NCI-H460 (cell line): Measurements from ENCODE around the gene RAET1G. TPM values are rescaled to one million over a fixed set of nuclear protein-coding genes. Genes with fewer than 3 reads are reported as not detected.
"Not testable (repeated sequence)": the region's sequence is repeated elsewhere in the genome, so short reads cannot be mapped to it uniquely, and the experiment has no call there.

Experiments
- DNase-seq: peaks from one replicate; pipeline ENCODE4 v3.0.0-alpha.2; 2016; ENCODE audit warnings: low read depth; ENCODE audit errors: extremely low read depth
- total RNA-seq: library from RNA; depleted of rRNA; stranded (reverse); fragments of >200 nt; shearing (Covaris generic); gene quantifications from 2 replicates; pipeline ENCODE4 v1.2.3, GENCODE V29; 2014

RAET1G gene
- total RNA-seq, 1 experiment from 2014 or later = 1.1 TPM

DNA sequence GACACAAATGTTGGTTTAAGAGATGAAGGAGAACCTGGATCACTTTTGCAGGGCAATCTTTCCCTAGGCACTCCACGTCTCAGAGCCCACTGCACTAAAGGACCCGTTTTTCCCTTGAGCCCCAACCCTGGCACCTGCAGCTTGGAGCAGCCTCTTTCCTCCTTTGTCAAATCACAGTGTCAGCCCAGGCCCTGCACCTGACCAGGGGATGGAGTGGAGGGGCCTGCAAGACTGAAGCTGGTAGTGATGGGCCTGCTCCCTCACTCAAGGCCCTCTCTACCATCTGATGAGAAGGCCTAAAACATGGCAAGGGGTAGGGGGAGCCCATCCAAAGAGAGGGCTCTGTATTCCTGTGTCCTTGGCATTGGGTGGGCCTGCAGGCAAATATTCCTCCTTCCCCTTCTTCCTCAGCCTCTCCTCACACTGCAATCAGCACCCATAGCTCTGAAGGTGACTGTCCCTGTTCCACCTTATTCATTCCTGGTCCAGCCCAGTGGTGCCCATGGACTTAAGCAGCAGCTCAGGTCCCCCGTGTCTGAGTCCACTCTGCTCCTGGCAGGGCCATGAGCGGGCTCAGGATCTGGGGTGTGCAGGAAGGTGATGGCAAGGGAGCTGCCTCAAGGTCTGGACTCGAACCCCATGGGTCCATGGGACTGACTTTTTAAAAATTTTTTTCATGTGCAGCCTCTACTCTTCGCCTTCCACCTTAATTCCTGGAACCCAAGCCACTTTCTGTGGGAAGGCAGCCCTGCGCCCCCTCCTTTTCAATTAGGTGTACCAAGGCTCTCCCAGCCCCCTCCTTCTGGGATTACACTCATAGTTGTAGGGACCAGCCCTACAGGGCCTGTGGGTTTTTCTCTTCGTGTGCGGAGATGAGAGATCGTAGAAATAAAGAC lies 6.7 kb downstream of the RAET1G start:
- no peak for DNase-seq

GRCh38 chr6:149913540-149914240 lies 9.2 kb downstream of the RAET1G start:
- no peak for DNase-seq

DNA sequence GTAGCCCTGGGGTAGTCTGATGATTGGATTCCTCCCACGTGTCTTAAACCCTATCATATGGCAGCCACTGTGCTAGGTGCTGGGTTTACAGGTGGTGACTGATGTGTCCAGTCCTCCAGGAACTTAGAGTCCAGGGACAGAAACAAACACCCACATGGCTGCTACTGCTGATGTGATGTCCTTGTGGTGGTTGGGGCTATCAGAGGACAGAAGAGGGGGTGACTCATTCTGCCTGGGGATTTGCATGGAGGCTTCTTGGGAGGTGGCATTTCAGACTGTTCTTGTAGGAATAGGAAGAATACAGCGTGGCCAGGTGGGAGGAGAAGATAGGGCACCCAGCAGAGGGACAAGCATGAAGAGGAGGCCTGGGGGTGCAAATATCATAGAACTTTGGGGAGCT lies 9.8 kb downstream of the RAET1G start:
- no peak for DNase-seq

- DNase-seq = not testable (repeated sequence)
Measured at GRCh38 chr6:149912680-149913079, 10.2 kb downstream of the RAET1G start.

- DNase-seq = no peak
Measured at GRCh38 chr6:149910721-149911151, 12.2 kb downstream of the RAET1G start.

DNA sequence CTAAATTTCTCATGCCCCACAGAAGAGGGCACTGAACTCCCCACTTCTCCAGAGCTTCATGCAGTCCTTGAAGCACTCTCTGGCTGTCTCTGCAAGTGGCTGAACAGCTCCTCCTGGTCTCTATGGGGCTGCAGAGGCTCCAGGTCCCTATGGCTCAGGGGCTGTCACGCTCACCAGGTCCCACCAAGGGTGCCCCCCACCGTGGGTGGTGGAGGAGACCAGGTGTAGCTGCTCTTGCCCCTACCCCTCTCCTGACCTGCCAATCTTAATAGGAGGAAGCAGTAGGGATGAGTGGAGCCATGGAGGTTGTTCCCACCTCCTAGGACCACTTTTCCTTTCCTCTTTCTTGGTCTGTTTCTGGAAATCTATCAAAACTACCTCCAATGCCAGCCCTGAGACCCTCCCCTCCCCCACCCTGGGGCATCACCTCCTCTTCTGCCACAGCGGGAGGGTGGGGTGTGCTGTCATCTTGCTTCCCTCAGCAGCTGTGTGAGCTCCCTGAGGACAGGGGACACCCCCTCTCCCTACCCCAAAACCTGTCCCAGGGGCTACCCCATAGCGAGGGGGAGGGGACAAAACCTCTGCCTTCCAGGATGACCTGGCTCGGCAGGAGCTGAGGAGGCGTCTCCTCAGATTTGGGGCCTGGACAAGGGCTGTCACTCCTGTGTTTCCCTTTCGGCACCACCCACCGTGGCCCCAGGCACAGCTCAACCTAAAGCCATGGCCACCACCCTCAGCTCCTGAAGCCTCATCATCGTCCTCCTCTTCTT lies 13.0 kb downstream of the RAET1G start:
- no peak for DNase-seq

DNA sequence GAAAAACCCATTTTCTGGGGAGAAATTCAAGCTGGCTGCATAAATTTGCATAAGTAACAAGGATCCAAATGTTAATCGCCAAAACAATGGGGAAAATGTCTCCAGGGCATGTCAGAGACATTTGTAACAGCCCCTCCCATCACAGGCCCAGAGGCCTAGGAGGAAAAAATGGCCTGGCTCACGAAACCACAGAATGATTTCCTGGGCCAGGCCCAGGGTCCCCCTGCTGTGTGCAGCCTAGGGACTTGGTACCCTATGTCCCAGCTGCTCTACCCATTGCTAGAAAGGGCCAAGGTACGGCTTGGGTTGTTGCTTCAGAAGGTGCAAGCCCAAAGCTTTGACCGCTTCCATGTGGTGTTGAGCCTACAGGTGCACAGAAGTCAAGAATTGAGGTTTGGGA lies 14.4 kb downstream of the RAET1G start:
- not testable (repeated sequence) for DNase-seq

DNA sequence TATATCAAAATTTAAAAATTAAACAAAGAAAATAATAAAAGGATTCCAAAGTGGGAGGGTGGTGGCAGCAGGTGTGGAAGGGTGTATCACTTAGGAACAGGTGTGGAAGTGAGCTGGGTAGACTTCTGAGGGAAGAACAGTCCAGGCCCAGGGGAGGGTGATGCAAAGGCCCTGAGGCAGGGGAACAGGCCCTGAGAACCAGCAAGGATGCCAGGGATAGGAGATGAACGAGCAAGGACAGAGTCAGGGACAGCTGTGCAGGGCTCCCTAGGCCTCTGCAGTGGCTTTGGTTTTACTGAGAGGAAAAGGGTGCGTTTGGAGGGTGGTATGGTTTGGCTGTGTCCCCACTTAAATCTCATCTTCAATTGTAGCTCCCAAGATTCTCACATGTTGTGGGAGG lies 15.6 kb downstream of the RAET1G start:
- DNase-seq = no peak

- DNase-seq = no peak
Measured at GRCh38 chr6:149906405-149906804, 16.5 kb downstream of the RAET1G start.

- no peak for DNase-seq
Measured at GRCh38 chr6:149905911-149906371, 17.0 kb downstream of the RAET1G start.

DNA sequence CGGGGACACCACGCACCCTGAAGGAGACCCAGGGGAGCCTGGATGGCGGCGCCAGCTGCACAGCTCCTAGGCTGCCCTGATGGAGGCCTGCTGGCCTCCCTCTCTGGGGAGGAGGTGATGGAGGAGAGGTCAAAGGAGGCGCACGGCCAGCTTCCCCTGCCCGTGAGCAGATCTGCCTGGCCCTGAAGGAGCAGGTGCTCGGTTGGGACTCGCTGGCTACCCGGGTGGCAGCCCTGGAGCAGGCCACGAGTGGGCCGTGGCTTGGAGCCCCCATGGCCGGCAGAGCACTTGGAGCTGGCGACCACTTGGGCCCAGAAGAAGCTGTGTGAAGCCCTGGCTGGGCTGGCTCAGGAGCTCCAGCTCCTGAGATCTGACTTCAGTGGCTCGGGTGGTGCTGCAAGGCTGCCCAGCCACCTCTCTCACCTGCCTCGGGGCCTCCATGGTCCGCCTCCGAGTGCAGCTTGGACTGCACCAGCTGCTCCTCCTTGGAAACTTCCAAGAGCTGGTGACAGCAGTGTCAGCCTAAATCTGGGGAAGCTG lies 17.5 kb downstream of the RAET1G start:
- DNase-seq = no peak

GRCh38 chr6:149904661-149905370 lies 18.1 kb downstream of the RAET1G start:
- no peak for DNase-seq

DNA sequence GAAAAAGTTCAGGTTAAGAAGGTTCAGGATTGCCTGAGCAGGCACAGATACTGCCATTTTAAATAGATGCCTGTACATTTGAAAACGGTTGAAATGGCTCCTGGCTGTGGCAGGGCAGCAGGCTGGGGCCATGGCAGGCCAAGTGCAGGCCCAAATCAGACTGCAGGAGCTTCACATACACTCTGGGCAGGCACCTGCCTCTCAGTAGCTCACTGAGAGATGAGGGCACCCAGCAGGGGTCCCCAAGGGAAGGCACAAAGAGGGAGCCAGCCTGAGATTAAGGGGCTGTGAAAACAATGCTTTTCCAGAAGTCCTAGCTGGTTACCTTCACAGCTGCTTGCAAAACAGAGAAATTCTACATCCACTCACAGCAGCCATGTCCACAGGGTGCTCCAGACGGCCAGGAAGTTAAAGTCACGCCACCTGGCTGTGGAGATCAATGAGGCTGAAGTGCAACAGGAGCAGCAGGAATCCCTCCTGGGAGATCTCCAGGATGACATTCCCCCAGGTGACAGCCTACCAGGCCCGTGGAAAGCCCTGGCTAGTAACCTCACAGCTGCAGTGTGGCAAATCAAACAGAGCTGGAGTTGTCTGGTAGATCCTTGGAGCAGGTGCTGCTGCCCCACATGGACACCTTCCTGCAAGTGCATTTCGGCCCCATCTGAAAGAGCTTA lies 18.8 kb downstream of the RAET1G start:
- DNase-seq = no peak

DNA sequence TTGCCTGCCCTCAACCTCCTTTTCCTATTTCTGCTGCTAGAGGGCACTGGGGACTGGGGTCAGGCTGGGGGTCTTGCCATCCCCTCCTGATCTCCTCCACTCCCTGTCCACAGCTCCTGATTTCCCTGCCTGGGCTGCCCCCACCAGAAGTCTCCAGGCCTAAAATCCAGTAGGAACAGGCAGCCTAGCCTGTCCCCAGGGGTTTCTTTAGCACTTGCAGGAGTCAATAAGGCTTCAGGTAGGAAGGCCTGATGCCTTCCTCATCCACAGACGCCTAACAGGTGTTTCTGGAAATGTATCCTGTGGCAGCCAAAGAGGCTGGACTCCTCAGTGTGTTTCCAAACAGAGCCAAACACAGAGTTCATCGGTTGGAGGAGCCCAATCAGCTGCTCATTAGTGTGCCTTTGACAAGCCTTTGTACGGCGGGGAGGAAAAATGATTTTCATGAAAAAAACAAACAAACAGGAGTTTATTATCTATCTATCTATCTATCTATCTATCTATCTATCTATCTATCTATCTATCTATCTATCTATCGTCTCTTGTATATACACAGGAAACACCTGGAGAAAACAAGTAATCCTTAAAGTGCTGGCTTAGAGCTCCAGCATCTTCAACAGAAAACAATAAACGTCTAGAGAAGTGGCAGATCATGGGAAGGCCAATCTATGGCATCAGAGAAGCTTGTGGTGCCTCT lies 21.3 kb downstream of the RAET1G start:
- DNase-seq = no peak

GRCh38 chr6:149900620-149901443 lies 22.1 kb downstream of the RAET1G start:
- DNase-seq = no peak

DNA sequence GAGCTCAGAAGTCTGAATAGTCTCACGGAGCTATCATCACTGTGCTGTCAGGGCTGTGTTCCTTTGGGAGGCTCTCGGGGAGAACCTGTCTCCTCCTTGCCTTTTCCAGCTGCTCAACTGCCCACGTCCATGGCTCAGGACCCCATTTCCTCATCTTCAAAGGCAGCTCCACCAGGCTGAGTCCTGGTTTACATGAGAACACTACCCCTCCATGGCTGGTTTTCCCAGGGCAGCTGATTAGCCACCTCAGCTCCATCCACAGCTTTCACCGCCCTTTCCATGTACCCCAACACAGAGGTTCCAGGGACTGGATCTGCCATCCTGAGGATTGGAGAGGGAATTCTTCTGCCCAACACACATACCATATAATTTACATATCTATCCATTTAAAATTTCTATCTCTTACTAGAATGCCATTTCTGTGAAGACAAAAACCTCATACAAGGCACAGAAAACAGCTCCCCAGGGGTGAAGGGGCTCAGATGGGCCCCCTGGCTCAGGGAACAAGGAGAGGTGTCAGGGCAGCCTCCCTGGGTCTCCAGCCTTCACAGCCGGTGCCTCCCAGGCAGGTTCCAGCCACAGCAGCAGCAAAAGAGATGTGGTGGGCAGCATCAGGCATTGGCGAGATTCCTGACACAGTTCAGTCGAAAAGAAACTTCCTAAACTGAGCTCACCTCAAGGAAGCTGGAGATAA lies 22.8 kb downstream of the RAET1G start:
- no peak for DNase-seq

- no peak for DNase-seq
Measured at GRCh38 chr6:149899486-149899885, 23.4 kb downstream of the RAET1G start.
